Liver (tissue), 9 donors: ENCODE measurements around the gene LAMC1. TPM values are rescaled to one million over a fixed set of nuclear protein-coding genes. Genes with fewer than 3 reads are reported as not detected.

Experiments used
- DNase-seq: peaks from one replicate; pipeline ENCODE4 v3.0.0-alpha.2; 2017; ENCODE audit warnings: low spot score
- H3K27ac ChIP-seq, 2 donors: one replicate each; pipeline ENCODE4 v1.7.0; 2013; ENCODE audit warnings: inconsistent platforms in 2 of 2, low read length in 2 of 2, control low read depth in 1 of 2, low read depth in 1 of 2, mild to moderate bottlenecking in 1 of 2
- H3K27me3 ChIP-seq, 4 donors: one replicate each; pipeline versions ENCODE4 v1.6.1 to v1.7.0; 2013; ENCODE audit warnings: low read length in 3 of 4, inconsistent platforms in 1 of 4, mild to moderate bottlenecking in 1 of 4, moderate library complexity in 1 of 4; ENCODE audit not compliant: control insufficient read depth in 4 of 4, insufficient read depth in 4 of 4
- H3K36me3 ChIP-seq, 4 donors: one replicate each; pipeline versions ENCODE4 v1.6.1 to v1.7.0; 2013; ENCODE audit warnings: low read length in 3 of 4, mild to moderate bottlenecking in 3 of 4, low read depth in 1 of 4, moderate library complexity in 1 of 4; ENCODE audit not compliant: control insufficient read depth in 4 of 4, insufficient read depth in 3 of 4
- H3K4me1 ChIP-seq, 4 donors: one replicate each; pipeline versions ENCODE4 v1.6.1 to v1.7.0; 2013; ENCODE audit warnings: low read length in 3 of 4, mild to moderate bottlenecking in 3 of 4, moderate library complexity in 1 of 4; ENCODE audit not compliant: control insufficient read depth in 4 of 4, insufficient read depth in 4 of 4
- H3K4me3 ChIP-seq, 3 donors: one replicate each; pipeline versions ENCODE4 v1.6.1 to v1.7.0; 2013; ENCODE audit warnings: low read length in 3 of 3, control low read depth in 1 of 3, low read depth in 1 of 3, mild to moderate bottlenecking in 1 of 3
- H3K9ac ChIP-seq, 2 donors: one replicate each; pipeline ENCODE4 v1.7.0; 2013; ENCODE audit warnings: low read length in 2 of 2, mild to moderate bottlenecking in 2 of 2, moderate library complexity in 2 of 2, control low read depth in 1 of 2, low read depth in 1 of 2
- H3K9me3 ChIP-seq, 4 donors: one replicate each; pipeline versions ENCODE4 v1.6.1 to v1.7.0; 2013; ENCODE audit warnings: low read length in 3 of 4; ENCODE audit not compliant: control insufficient read depth in 4 of 4
- EGR1 ChIP-seq, 2 donors: IDR thresholded peaks; 2 replicates each; pipeline ENCODE4 v1.6.1; 2016 to 2018; ENCODE audit warnings: antibody characterized with exemption in 2 of 2, low read depth in 2 of 2
- FOXA1 ChIP-seq: IDR thresholded peaks from 2 replicates; pipeline ENCODE4 v1.6.1; 2016; ENCODE audit warnings: antibody characterized with exemption
- FOXA2 ChIP-seq: IDR thresholded peaks from 2 replicates; pipeline ENCODE4 v1.6.1; 2016; ENCODE audit warnings: antibody characterized with exemption
- GABPA ChIP-seq, 2 donors: IDR thresholded peaks in 1 of 2; conservative IDR thresholded peaks in 1 of 2; 2 replicates each; pipeline ENCODE4 v1.6.1; 2016; ENCODE audit warnings: antibody characterized with exemption in 2 of 2, mild to moderate bottlenecking in 1 of 2, moderate library complexity in 1 of 2
- HNF4A ChIP-seq, 2 donors: conservative IDR thresholded peaks; 2 replicates each; pipeline ENCODE4 v1.6.1; 2016; ENCODE audit warnings: antibody characterized with exemption in 2 of 2, mild to moderate bottlenecking in 2 of 2
- HNF4G ChIP-seq: IDR thresholded peaks from 2 replicates; pipeline ENCODE4 v1.6.1; 2016; ENCODE audit warnings: antibody characterized with exemption
- JUND ChIP-seq, 2 donors: IDR thresholded peaks; 2 replicates each; pipeline ENCODE4 v1.6.1; 2016; ENCODE audit warnings: antibody characterized with exemption in 2 of 2
- NR2F2 ChIP-seq: IDR thresholded peaks from 2 replicates; pipeline ENCODE4 v1.6.1; 2016; ENCODE audit warnings: antibody characterized with exemption
- RAD21 ChIP-seq, 2 donors: IDR thresholded peaks; 2 replicates each; pipeline ENCODE4 v1.6.1; 2016; ENCODE audit warnings: antibody characterized with exemption in 2 of 2, mild to moderate bottlenecking in 2 of 2
- REST ChIP-seq: IDR thresholded peaks from 2 replicates; pipeline ENCODE4 v1.6.1; 2016; ENCODE audit warnings: antibody characterized with exemption, mild to moderate bottlenecking
- RXRA ChIP-seq, 2 donors: IDR thresholded peaks; 2 replicates each; pipeline ENCODE4 v1.6.1; 2017 to 2018; ENCODE audit warnings: antibody characterized with exemption in 2 of 2, mild to moderate bottlenecking in 1 of 2
- SP1 ChIP-seq: IDR thresholded peaks from 2 replicates; pipeline ENCODE4 v1.6.1; 2018; ENCODE audit warnings: antibody characterized with exemption, mild to moderate bottlenecking
- TAF1 ChIP-seq: conservative IDR thresholded peaks from 2 replicates; pipeline ENCODE4 v1.6.1; 2016; ENCODE audit warnings: antibody characterized with exemption, mild to moderate bottlenecking
- YY1 ChIP-seq: IDR thresholded peaks from 2 replicates; pipeline ENCODE4 v1.6.1; 2016; ENCODE audit warnings: antibody characterized with exemption, mild to moderate bottlenecking
- WGBS: extraction: QIAGEN DNeasy Blood & Tissue Kit; methylation state at CpG from one replicate; pipeline ENCODE4 v1.1.7; 2013; 5-methylcytosine and 5-hydroxymethylcytosine counted together
- polyA plus RNA-seq, 2 donors: library from polyadenylated mRNA; stranded (reverse) in 1 of 2; unstranded in 1 of 2; fragments of 200-250 nt in 1 of 2; fragments of >200 nt in 1 of 2; fragmentation: Nextera tagmentation in 1 of 2; extraction: Ambion mirVana in 1 of 2; gene quantifications; one replicate each; pipeline versions ENCODE4 v1.2.1 to v1.2.3, GENCODE V29; 2013 to 2015
- total RNA-seq, 2 donors: library from RNA; depleted of rRNA; stranded (reverse); fragments of >200 nt; gene quantifications; one replicate each; pipeline ENCODE4 v1.2.3, GENCODE V29; 2014
- TF ChIP-seq, protein P1 (sequence below): IDR thresholded peaks from 2 replicates; pipeline ENCODE4 v1.6.1; 2016; ENCODE audit warnings: antibody characterized with exemption
- TF ChIP-seq, protein P2 (sequence below): IDR thresholded peaks from 2 replicates; pipeline ENCODE4 v1.6.1; 2016; ENCODE audit warnings: antibody characterized with exemption
- TF ChIP-seq, protein P3 (sequence below): IDR thresholded peaks from 2 replicates; pipeline ENCODE4 v1.6.1; 2016; ENCODE audit warnings: antibody characterized with exemption
- TF ChIP-seq, protein P4 (sequence below): fragments of 150-350 bp; IDR thresholded peaks from 2 replicates; pipeline ENCODE4 v1.5.1; 2017; ENCODE audit warnings: improper control_type of control experiment, low read depth, low read length; ENCODE audit not compliant: missing input control
- donor health status: healthy.
- donor health status: healthy.
- donor health status: healthy.
- donor health status: healthy.
- donor health status: healthy.

LAMC1 gene
- total and polyA plus RNA-seq, 4 donors = 5.3 to 35.1 (median 19.7) TPM

DNA sequence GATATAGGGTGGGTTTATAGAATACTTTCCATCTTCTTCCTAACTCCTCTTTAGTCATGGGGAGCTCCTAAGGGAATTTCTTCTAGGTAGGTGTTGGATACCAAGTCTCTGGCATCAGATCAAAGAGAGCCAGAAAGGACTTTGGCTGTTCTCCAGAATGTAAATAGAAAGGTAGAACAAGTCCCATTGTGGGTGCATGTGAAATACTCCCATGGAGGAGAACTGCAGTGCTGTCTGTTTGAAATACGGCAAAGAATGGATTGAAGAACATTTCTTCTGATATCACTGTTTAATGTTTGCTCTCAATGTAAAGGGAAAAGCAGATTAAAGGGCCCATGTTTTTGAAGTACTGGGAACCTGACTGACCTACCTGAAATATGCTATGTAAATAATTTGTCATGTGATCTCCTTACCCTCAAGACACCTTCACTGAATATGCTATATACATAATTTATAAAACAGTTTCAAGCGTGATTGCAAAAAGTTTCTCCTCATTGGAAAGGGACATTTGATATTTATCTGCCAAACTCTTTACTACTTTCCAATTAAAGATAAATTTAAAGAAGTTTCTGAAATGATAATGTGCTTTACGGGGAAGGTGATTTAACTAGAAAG, 65.9 kb downstream of the LAMC1 start:
- Histone ChIP-seq H3K27me3 (no peaks in the 10 kb centered on the region), H3K4me3 (no peak overlapping the region), H3K9ac (no peak overlapping the region), H3K4me1 (peaks cover 0 to 7% (median 4%) of the 10 kb centered on the region in 4 donors), H3K36me3 (no peaks in the 10 kb centered on the region), H3K27ac (no peak overlapping the region), H3K9me3 (no peaks in the 10 kb centered on the region)
- DNase-seq = no peak
- TF ChIP-seq HNF4A (conservative IDR thresholded peaks at IDR 0.05) = peak in 1 of 2 donors; percentile 30
- TF ChIP-seq, protein P1, sequence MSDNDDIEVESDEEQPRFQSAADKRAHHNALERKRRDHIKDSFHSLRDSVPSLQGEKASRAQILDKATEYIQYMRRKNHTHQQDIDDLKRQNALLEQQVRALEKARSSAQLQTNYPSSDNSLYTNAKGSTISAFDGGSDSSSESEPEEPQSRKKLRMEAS = no peak
- 68% methylated on average over 3 of the region's 3 CpGs for WGBS

- no peak overlapping the region for H3K4me3 ChIP-seq
- no peaks in the 10 kb centered on the region for H3K36me3 ChIP-seq
- WGBS = 71% methylated on average over 5 of the region's 5 CpGs
- H3K27me3 ChIP-seq = no peaks in the 10 kb centered on the region
- no peak overlapping the region for H3K9ac ChIP-seq
- H3K27ac ChIP-seq = no peak overlapping the region
- H3K9me3 ChIP-seq = no peaks in the 10 kb centered on the region
- no peak for DNase-seq
- H3K4me1 ChIP-seq = peaks cover 0 to 7% (median 4%) of the 10 kb centered on the region in 4 donors
- no peak for TF ChIP-seq JUND (IDR thresholded peaks at IDR 0.05)
- TF ChIP-seq FOXA2 = no peak
- TF ChIP-seq, protein P2, sequence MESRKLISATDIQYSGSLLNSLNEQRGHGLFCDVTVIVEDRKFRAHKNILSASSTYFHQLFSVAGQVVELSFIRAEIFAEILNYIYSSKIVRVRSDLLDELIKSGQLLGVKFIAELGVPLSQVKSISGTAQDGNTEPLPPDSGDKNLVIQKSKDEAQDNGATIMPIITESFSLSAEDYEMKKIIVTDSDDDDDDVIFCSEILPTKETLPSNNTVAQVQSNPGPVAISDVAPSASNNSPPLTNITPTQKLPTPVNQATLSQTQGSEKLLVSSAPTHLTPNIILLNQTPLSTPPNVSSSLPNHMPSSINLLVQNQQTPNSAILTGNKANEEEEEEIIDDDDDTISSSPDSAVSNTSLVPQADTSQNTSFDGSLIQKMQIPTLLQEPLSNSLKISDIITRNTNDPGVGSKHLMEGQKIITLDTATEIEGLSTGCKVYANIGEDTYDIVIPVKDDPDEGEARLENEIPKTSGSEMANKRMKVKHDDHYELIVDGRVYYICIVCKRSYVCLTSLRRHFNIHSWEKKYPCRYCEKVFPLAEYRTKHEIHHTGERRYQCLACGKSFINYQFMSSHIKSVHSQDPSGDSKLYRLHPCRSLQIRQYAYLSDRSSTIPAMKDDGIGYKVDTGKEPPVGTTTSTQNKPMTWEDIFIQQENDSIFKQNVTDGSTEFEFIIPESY = no peak
- no peak for TF ChIP-seq RAD21 (IDR thresholded peaks at IDR 0.05)
- TF ChIP-seq, protein P1 = no peak
- TF ChIP-seq NR2F2 = no peak
- no peak for TF ChIP-seq YY1
- no peak for TF ChIP-seq TAF1
- TF ChIP-seq HNF4G = no peak
- no peak for TF ChIP-seq FOXA1
- no peak for TF ChIP-seq REST
- no peak for TF ChIP-seq RXRA (IDR thresholded peaks at IDR 0.05)
- TF ChIP-seq, protein P3, sequence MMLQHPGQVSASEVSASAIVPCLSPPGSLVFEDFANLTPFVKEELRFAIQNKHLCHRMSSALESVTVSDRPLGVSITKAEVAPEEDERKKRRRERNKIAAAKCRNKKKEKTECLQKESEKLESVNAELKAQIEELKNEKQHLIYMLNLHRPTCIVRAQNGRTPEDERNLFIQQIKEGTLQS = no peak
- TF ChIP-seq GABPA (IDR thresholded peaks at IDR 0.05 in 1 of 2, conservative IDR thresholded peaks at IDR 0.05 in 1 of 2) = no peak
- no peak for TF ChIP-seq EGR1 (IDR thresholded peaks at IDR 0.05; ENCODE audit: low read depth in 2 of 2)
- TF ChIP-seq SP1 = no peak
- TF ChIP-seq, protein P4, sequence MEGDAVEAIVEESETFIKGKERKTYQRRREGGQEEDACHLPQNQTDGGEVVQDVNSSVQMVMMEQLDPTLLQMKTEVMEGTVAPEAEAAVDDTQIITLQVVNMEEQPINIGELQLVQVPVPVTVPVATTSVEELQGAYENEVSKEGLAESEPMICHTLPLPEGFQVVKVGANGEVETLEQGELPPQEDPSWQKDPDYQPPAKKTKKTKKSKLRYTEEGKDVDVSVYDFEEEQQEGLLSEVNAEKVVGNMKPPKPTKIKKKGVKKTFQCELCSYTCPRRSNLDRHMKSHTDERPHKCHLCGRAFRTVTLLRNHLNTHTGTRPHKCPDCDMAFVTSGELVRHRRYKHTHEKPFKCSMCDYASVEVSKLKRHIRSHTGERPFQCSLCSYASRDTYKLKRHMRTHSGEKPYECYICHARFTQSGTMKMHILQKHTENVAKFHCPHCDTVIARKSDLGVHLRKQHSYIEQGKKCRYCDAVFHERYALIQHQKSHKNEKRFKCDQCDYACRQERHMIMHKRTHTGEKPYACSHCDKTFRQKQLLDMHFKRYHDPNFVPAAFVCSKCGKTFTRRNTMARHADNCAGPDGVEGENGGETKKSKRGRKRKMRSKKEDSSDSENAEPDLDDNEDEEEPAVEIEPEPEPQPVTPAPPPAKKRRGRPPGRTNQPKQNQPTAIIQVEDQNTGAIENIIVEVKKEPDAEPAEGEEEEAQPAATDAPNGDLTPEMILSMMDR = no peak
Measured at GRCh38 chr1:183090391-183091006, 67.3 kb downstream of the LAMC1 start.
